ENCODE measurements around the gene GSTM4. TPM values are rescaled to one million over a fixed set of nuclear protein-coding genes. Genes with fewer than 3 reads are reported as not detected.

The GSTM4 gene
- total and polyA plus RNA-seq, 9 of the 15 experiments (the other 6 are each of a cell fraction or from before 2014, with no cell fraction given), result 18.8 to 53.4 (median 38.8) TPM

- DNase-seq (ENCODE audit: extremely low read depth in 1 of 4, low spot score in 3 of 4) (peak; percentile 94 to 96 (median 96)), ATAC-seq (peak; percentile 100), FAIRE-seq (peak; percentile 94)
- Histone ChIP-seq H3K27me3 (ENCODE audit: control insufficient read depth in 2 of 2, insufficient read depth in 2 of 2, low read length in 2 of 2) (no peaks in the 10 kb centered on the region), H3K4me1 (replicated peaks in 1 of 2; ENCODE audit: control insufficient read depth in 2 of 2, insufficient read depth in 2 of 2, low read length in 2 of 2) (peaks cover 4 to 15% of the 10 kb centered on the region in 2 experiments), H3K4me2 (ENCODE audit: insufficient read depth, low read length) (peak within 1 kb of the TSS; percentile 62), H3K36me3 (ENCODE audit: control insufficient read depth, insufficient read depth, low read length) (no peaks in the 10 kb centered on the region), H4K20me1 (replicated peaks; ENCODE audit: control insufficient read depth, insufficient read depth, low read length) (no peaks in the 10 kb centered on the region), H3K9ac (ENCODE audit: insufficient read depth in 1 of 2, low read depth in 2 of 2, low read length in 2 of 2) (peak within 1 kb of the TSS; percentile 43 to 57), H3K9me1 (ENCODE audit: control insufficient read depth, insufficient read depth, low read length) (no peaks in the 10 kb centered on the region), H3K79me2 (ENCODE audit: control insufficient read depth, insufficient read depth, low read length) (no peaks in the 10 kb centered on the region), H3K9me3 (replicated peaks; ENCODE audit: control insufficient read depth, insufficient read depth, low read depth, low read length) (no peaks in the 10 kb centered on the region), H2AFZ (ENCODE audit: low read depth, low read length) (peak within 1 kb of the TSS; percentile 91), H3K27ac (ENCODE audit: extremely low read depth, low read depth, low read length) (no peak within 1 kb of the TSS), H3K4me3 (peak within 1 kb of the TSS; percentile 28)
- POLR2A ChIA-PET, result interaction anchor here (0.6 to 1.1 kb wide), 4 partner anchors 9 to 118 kb away, joined by 3 to 4 read pairs (median 4); partner anchors contain the start of genes GSTM3 and GSTM4
- intact Hi-C loops (cut with micrococcal nuclease) (no loop called here), in situ Hi-C loops (cut with MboI) (no loop called here)
- CTCF ChIA-PET (ENCODE audit: low intra/inter-chr PET ratio), result no interaction called here
- WGBS (ENCODE audit: insufficient coverage, low coverage, missing lambda C conversion rate), result 8% methylated on average over 18 of the region's 22 CpGs
- no TSS peak for BruUV-seq (replicated peaks)
- TF ChIP-seq MYC (IDR thresholded peaks at IDR 0.05; ENCODE audit: low read depth, low read length) (no peak), MYC (CRISPR knock-in tag; IDR thresholded peaks at IDR 0.05; ENCODE audit: borderline replicate concordance, low read depth) (no peak), ELF4 (CRISPR knock-in tag; IDR thresholded peaks at IDR 0.05) (no peak), MTA2 (IDR thresholded peaks at IDR 0.05; ENCODE audit: low read depth) (no peak), MED1 (CRISPR knock-in tag; IDR thresholded peaks at IDR 0.05; ENCODE audit: borderline replicate concordance) (no peak), NFIC (IDR thresholded peaks at IDR 0.05) (no peak), PCBP1 (IDR thresholded peaks at IDR 0.05; ENCODE audit: low read depth, low read length, poor library complexity, severe bottlenecking) (no peak), EP400 (IDR thresholded peaks at IDR 0.05) (no peak), RFX1 (IDR thresholded peaks at IDR 0.05) (no peak), TCFL5 (CRISPR knock-in tag; conservative IDR thresholded peaks at IDR 0.05) (no peak), SP1 (CRISPR knock-in tag; IDR thresholded peaks at IDR 0.05) (0 out of 2 replicates have a peak, but pooled peaks have one; percentile 32), POLR2G (IDR thresholded peaks at IDR 0.05; ENCODE audit: low read depth, low read length) (peak; percentile 46; the same call in 1 of the 2 replicates), LEF1 (IDR thresholded peaks at IDR 0.05) (no peak), PTBP1 (IDR thresholded peaks at IDR 0.05; ENCODE audit: low read depth, low read length) (no peak), IRF9 (tag; IDR thresholded peaks at IDR 0.05) (no peak), ZNF41 (CRISPR knock-in tag; conservative IDR thresholded peaks at IDR 0.05) (no peak), SP2 (IDR thresholded peaks at IDR 0.05; ENCODE audit: extremely low read depth, low read depth, low read length, poor library complexity, severe bottlenecking) (peak; percentile 25), CHD1 (IDR thresholded peaks at IDR 0.05; ENCODE audit: low read length) (no peak), BRD9 (IDR thresholded peaks at IDR 0.05; ENCODE audit: low read depth, partially characterized antibody) (no peak), MEIS2 (IDR thresholded peaks at IDR 0.05; ENCODE audit: partially characterized antibody) (no peak)
- TF ChIP-seq, protein P1, sequence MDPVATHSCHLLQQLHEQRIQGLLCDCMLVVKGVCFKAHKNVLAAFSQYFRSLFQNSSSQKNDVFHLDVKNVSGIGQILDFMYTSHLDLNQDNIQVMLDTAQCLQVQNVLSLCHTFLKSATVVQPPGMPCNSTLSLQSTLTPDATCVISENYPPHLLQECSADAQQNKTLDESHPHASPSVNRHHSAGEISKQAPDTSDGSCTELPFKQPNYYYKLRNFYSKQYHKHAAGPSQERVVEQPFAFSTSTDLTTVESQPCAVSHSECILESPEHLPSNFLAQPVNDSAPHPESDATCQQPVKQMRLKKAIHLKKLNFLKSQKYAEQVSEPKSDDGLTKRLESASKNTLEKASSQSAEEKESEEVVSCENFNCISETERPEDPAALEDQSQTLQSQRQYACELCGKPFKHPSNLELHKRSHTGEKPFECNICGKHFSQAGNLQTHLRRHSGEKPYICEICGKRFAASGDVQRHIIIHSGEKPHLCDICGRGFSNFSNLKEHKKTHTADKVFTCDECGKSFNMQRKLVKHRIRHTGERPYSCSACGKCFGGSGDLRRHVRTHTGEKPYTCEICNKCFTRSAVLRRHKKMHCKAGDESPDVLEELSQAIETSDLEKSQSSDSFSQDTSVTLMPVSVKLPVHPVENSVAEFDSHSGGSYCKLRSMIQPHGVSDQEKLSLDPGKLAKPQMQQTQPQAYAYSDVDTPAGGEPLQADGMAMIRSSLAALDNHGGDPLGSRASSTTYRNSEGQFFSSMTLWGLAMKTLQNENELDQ (CRISPR knock-in tag; IDR thresholded peaks at IDR 0.05; ENCODE audit: borderline replicate concordance), result no peak
Observed at GRCh38 chr1:109667452-109668122, 11.7 kb downstream of the GSTM4 start, which contains the start of gene GSTM2. TSS of gene GSTM2 (plus strand) at chr1:109668057. CDS start at chr1:109668116, 59 bp downstream.

All from K562 (cell line).